Nucleus accumbens (tissue), 56 donors: ENCODE measurements around the gene RAP1GAP2.

Experiments used
- DNase-seq, 56 donors: peaks; one replicate each; lab custom pipeline; 2025; lab: John Stamatoyannopoulos, UW

Gene RAP1GAP2

DNA sequence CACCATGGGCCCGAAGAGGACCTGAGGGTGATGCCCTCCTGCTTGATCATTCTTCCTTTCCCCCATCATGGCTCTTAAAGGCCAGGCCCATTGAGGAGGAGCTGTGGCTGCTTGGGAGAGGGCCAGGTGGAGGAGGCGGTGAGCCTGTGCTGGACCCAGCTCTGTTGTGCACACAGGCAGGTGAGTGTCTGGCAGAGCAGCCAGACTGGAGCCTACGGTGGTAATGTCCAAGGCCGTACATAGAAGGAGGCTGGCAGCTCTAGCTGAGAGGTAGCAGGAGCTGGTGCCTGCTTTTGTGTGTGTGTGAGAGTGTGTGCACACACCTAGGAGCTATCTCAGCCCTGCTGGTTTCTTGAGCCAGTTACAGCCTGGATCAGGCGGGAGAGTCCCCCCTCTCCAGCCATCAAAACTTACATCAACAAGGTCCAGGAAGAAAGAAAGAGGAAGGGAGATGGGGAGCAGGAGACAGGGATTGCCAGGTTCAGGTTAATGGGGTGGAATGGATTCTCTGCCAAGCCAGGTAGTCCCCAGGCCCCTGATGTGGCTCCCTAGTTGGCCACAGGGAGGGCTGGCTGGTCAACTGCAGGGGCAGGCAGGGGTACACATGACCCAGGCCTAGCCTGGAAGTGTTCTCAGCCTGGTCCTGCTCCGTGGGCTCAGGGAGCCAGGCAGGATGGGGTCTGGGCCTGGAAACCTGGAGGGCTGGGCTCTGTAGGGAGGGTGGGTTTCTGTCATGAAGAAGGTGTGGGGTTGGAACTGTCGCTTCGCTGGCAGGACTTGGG, 107.1 kb downstream of the RAP1GAP2 start:
- DNase-seq, result no peak

DNA sequence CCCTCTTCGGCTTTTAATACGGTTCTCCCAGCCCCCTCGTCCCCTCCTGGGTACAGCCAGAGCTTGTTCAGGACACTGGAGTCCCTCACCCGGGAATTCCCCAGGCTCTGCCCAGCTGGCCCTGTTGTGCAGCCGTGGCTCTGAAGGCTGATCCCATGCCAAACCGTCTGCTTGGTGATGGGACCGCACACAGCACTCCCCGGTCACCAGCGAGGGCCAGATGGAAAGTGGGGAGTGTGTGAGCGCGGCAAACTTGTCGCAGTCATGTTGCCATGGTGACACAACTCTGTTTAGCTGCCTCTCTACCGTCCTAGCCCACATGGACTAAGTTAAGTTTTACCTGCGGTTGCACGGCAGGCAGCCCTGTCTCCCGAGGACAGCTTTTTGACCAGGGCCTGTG, 107.9 kb downstream of the RAP1GAP2 start:
- peak in 35 of 56 donors; percentile 2 to 60 (median 21) for DNase-seq

DNA sequence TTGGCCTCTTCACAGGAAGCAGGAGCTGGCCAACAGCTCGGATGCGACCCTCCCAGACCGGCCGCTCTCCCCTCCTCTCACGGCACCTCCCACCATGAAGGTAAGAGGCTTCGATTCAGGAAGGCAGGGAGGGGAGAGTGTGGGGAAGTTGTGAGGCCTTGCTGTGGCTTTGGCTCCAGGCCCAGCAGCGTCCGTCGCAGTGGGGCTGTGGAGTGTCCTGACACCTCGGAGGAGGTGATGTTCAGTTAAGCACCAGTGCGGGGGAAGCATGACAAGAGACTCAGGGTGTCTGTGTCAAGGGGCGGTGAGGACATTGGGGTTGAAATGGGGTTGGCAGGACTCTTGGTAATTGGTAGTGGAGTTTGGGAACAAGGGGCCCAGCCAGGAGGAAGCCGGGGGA, 109.0 kb downstream of the RAP1GAP2 start:
- DNase-seq, result no peak

DNA sequence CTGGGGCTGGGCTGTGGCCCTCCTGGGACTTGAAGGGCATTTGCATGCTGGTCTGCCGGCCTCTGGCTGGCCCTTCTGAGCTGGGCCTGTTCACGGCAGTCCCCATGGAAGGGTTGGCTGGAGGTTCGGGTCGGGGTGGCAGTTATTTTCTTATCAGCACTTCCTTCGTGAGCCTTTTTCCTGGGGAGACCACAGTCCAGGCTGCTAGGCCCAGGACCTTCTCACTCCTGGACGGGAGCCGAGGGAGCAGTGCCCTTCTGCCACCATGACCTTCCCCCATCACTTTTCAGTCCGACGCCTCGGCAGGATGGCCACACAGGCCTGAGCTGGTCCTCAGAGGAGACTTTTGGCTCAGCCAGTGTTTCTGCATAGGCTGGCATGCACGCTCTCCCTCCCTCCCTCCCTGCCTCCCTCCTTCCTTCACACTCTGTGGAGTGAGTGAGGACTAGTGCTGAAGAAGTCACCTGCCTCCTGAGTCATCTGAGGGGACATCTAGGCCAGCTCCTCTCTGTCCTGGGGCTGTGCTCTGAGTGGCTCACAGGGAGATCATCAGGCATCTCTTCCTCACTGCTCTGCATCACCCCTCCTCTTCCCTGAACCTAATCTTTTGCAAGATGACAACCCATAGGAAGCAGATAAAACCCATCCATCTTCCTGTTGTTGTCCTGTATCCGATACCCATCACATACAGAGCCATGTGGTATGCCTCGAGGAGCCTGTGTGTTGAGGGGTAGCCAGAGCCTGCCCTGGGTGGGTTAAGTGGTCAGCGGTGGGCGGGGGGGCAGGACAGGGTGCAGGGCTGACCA, 109.7 kb downstream of the RAP1GAP2 start:
- no peak for DNase-seq

DNA sequence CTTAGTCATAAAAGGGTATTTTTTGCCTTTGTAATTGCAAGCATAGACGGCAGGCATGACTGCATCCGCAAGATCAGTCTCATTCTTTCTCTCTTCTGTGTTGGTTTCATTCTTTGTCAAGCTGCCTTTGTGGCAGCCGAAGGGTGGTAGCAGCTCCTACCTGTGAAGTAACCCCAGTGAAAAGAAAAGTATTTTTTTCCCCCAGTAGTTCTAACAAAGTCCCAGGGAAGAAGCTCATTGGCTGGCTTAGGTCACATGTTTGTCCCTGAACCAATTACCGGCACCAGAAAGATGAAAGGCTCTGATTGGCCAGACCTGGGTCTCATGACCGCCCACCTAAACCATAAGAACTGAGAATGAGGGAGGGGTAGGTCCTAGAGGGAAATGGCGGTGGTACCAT, 110.7 kb downstream of the RAP1GAP2 start:
- no peak for DNase-seq

DNA sequence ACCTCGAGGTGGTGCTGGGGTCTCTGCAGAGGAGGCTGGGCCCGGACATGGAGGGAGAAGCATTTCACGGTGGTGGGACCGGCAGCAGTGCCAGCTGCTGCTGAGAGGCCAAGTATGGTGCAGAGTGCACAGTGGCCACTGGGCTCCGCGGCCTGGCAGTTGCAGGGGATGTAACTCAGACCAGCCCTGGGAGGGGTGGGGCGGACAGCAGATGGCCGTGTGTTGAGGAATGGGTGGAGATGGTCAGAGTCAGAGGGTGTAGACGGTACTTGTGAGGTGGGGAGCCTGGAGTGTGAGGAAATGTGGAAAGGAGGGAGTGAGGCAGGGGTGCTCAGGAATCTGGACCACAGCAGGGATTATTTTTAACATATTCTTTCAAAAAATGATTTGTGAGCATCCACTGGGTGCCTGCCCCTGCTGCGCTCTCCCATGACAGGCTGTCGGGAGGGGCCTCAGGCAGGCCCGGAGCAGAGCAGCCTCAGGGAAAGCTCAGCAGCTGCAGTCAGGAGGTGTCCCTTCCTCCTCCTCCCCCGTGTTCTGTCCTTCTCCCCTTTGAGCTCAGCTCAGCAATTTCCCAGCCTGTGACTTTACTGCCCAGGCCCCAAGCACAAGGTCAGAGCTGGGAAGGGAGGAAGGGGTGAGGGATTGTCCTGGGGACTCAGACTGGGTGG, 113.1 kb downstream of the RAP1GAP2 start:
- DNase-seq, result no peak

DNA sequence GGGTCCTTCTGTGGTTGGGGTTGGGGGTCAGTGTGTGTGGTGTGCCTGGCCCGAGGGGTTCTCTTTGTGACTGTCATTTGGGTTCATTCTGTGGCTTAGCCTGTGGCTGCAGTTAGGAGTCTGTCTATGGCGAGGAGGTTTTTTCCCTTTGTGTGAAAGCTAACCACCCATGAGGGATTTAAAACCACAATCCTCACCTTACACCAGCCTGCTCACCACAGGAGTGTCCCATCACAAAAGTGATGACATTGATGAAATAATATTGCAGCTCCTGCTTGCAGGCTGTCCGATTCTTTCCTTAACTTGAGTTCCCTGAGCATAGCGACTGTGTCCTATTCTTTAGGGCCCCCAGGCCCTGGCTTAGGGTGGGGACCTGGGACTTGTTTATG, 113.6 kb downstream of the RAP1GAP2 start:
- DNase-seq, result no peak

DNA sequence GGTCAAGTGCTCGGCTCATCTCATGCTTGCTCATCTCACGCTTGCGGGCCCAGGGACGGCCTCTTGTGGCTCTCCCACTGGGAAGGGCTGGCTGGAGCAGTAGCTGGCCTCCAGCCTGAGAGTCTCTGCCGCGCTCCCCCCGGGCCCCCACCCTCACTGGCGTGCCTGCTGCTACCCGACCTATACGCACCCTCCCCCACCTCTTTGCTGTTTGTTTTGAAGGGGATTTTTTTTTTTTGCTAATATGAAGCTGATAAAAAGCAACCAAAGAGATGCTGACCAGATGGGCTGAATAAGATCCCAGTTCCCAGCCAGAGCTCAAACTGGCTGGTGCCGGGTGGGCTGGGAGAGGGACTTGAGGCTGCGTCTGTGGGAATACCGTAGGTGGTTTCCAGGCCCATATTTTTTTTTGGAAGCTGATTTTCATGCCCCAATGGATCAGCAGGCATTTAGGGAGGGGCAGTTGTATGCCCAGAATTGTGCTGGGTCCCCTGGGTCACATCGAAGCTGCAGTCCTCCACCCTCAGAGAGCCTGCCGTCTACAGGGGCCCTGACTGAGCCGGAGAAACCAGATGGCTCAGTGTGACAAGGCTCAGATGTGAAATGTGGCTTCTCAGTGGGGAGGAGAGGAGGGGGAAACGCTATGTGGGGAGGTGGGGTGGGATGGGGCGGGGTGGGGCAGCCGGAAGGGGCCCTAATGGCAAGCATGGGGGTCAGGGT, 115.0 kb downstream of the RAP1GAP2 start:
- DNase-seq, result no peak

DNA sequence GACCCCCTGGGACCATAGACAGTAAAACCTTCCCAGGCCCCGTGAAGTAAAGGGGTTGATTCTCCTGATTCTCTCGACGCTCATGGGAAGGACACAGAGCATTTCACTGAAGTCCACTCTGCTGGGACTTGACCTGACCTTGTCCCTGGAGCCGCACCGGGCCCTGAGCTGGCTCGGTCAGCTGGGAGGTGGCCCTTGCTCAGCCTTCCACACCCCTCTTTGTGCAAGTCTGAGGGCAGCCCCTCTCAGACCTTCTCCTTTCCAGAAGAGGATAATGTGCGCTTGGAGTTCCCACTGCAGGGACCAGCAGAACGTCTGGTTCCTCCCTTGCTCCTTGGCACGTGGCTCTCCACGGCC, 115.5 kb downstream of the RAP1GAP2 start:
- no peak for DNase-seq

DNA sequence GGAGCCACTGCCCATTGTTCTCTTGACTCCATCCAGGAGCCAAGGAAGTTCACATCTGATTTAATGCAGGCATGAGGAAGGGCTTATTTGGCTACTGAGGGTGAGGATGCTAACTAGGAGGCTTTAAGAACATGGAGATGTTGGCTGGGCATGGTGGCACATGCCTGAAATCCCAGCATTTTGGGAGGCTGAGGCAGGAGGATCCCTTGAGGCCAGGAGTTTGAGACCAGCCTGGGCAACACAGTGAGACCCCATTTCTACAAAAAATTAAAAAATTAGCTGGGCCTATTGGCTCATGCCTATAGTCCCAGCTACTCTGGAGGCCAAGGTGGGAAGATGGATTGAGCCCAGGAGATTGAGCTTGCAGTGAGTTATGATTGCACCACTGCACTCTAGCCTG, 116.5 kb downstream of the RAP1GAP2 start:
- DNase-seq, result no peak

DNA sequence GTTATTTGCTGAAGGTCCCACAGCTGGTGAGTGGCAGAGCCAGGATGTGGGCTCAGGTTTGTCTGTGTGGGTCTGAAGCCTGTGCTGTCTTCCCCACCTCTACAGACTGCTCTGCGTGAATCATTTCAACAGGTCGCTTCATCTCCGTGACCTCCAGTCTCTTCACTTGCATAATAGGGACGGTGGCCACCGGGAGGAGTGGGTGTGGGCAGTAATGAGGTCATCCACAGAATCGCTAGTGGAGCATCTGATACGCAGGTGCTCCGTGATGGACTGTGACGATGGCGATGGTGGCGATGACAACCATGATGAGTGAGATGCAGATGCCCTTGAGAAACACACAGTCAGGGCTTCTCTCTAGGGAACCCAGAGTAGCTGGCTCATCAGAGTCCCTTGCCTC, 120.2 kb downstream of the RAP1GAP2 start:
- no peak for DNase-seq

DNA sequence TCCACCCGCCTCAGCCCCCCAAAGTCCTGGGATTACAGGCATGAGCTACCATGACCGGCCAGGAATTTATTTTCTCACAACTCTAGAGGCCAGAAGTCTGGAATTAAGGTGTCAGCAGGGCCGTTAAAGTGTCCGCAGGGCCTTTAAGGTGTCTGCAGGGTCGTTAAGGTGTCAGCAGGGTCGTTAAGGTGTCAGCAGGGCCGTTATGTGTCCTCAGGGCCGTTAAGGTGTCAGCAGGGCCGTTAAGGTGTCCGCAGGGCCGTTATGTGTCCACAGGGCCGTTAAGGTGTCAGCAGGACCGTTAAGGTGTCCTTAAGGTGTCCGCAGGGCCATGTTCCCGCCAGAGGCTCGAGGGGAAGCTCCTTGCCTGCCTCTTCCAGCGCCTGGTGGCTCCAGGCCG, 125.2 kb downstream of the RAP1GAP2 start:
- no peak for DNase-seq

DNA sequence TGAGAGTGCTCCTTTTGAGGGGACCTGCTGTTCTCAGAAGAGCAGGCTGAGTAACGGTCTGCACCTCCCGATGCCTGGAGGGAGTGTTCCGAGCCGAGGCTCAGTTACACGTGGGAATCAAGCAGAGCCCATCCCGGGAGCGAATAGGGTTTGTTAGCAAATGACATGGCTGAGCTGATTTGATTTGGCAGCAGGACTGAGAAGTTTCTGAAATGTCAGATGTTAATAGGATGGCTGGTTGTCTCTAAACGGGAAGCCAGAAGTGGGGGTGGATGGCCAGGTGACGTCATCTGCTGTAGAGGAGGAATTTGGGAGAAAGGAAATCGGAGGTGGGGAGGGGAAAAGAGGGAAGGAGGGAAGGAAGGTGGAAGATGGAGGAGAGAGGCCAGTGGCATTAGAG, 128.0 kb downstream of the RAP1GAP2 start:
- DNase-seq, result peak in 7 of 56 donors; percentile 4 to 39 (median 9)

DNA sequence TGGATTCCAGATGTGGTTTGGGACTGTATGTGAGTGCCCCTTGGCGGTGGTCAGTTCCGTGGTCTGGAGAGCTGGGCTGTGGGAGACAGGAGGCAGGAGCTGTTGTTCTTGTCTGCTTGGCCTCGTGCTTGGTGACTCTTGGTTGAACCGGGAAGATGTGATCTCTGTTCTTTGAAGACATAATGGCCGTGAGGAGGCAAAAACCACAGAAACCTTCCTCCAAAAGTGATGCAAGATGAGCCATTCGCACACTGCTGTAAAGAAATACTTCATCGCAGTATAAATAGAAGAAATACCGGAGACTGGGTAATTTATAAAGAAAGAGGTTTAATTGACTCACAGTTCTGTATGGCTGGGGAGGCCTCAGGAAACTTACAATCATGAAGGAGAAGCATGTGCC, 128.8 kb downstream of the RAP1GAP2 start:
- no peak for DNase-seq

DNA sequence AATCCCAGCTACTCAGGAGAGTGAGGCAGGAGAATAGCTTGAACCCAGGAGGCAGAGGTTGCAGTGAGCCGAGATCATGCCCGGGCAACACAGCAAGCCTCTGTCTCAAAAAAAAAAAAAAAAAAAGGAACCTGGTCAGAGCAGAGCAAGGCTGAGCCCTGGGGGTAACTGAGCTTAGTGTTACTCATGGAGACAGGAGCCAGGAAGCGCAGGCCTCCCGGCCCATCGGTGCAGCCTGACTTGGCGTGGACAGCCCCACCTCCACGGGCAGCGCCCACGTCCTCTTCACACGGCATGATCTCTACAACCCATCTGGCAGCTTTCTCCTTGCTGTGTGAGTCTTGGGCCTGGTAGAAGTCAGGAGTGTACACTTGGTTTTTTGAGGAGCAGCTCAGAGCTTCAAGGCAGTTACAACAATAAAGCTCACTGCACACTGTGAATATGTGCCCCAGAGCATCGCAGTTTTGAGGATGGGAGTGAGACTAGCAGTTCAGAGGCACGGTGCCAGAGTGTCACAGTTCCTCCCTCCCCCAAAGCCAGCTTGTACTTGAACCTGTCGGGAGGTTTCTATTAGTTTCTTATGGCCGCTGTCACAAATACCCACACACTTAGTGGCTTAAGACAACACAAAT, 129.9 kb downstream of the RAP1GAP2 start:
- no peak for DNase-seq

DNA sequence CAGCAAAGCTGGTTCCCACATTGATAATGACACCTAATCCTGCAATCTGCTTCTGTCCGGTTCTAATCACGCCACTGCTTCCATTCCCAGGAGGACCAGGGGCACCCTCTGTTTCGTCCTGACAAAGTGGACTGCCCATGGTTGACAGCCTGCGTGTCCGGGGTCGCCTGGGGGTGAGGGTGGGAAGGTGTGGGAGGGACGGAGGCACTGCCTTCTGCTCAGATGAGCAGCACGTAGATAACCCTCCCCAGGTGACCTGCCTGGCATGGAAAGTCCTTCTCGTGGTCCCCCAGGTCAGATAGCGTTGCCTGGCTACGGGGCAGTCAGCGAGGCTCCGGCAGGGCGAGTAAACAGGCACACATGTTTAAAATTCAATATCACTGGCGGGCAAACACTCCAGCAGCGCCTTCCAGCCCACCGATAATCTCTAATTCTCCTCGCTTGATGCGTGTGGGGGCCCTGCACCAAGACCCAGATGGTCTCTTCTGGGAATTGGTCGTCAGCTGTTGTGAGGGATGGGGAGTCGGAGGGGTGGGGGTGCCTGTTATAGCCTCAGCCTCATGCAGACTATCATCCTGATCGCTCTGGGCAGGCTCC, 132.2 kb downstream of the RAP1GAP2 start:
- DNase-seq, result no peak

DNA sequence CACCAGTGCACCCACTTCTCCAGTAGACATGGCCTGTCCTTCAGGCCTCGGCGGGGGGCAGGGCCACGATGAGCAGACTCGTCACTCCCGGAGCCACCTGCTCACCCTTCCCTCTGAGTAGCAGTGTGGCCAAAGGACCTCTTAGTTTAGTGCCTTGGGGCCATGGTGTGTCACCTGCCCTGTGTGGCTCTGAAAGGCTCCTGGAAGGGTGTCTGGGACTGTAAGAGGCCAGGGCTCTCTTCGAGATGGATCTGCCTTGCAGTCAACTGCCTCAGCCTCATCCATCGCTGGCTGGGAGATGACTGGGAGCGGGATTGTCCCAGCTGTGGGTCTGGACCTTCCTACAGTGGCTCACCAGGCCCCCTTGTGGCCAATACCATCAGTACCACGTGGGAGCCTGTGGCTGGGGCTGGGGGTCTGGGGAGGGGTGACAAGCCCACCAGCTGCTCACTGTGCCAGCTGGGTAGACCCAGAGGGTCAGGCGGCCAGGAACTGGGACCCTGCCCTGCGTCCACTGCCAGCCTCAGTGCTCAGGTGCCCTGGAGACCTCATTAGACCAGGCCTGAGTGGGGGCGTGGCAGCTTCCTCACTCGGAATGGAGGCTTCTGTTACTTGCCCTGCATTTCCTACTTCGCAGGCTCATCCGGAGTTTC, 133.8 kb downstream of the RAP1GAP2 start:
- peak in 3 of 56 donors; percentile 3 to 16 (median 10) for DNase-seq

DNA sequence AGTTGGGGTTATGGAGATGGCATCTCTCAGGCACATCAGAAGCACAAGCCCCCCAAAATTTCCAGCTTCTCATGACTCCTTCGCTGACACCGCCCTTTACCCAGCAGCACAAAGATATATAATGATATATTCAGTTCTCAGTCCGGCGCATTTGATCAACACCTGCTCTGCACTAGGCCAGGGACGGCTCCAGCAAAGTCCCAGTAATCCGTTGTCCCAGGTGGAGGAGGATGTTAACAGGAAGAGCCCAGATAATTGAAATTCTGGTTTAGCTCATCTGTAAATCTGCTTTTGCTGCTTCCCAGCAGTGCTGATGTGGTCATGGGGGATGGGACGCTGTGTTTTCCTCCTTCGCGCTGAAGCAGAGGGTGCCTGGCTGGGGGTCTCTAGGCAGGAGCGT, 135.6 kb downstream of the RAP1GAP2 start:
- no peak for DNase-seq

DNA sequence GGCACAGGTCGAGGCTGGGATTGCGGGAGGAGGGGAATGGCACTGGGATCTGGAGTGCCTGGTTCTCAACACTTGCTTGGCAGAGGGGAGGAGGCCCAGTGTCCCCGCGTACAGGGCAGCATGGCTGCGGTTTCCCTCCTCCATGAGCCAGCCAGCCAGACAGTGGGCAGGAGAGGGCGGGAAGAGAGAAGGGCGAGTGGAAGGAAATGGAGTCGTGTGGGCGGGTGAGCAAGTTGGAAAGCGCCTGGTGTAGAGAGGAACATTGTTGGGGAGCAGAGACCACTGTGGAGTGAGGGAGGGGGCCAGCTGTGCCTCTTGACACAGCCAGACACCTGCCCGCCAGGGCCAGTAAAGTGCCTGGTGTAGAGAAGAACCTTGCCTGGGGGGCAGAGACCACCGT, 136.7 kb downstream of the RAP1GAP2 start:
- DNase-seq, result no peak
